Right lobe of liver (tissue), 6 donors: ENCODE results near the gene NFYC. TPM values are rescaled to one million over a fixed set of nuclear protein-coding genes. Genes with fewer than 3 reads are reported as not detected.

ENCODE experiments used
- ATAC-seq, 4 donors: fragments of 200-7000 bp; cut with Tn5 transposase; one replicate each; pipeline ENCODE4 v1.9.1; 2020; ENCODE audit warnings: mild to moderate bottlenecking in 4 of 4, moderate library complexity in 4 of 4
- DNase-seq, 3 donors: peaks; one replicate each; pipeline ENCODE4 v3.0.0-alpha.2; 2020
- H3K27ac ChIP-seq, 3 donors: fragments of 200-600 bp; one replicate each; pipeline ENCODE4 v1.8.0; 2022
- H3K27me3 ChIP-seq, 2 donors: fragments of 200-600 bp; one replicate each; pipeline ENCODE4 v1.8.0; 2022
- H3K36me3 ChIP-seq, 4 donors: fragments of 200-600 bp; sonication (generic) in 1 of 4; one replicate each; pipeline versions ENCODE4 v1.5.1 to v1.8.0; 2017 to 2022; ENCODE audit warnings: control low read depth in 1 of 4
- H3K4me1 ChIP-seq, 4 donors: fragments of 200-600 bp; sonication (generic) in 1 of 4; one replicate each; pipeline versions ENCODE4 v1.5.1 to v1.8.0; 2017 to 2022; ENCODE audit warnings: control low read depth in 1 of 4
- H3K4me3 ChIP-seq, 3 donors: fragments of 200-600 bp; one replicate each; pipeline ENCODE4 v1.8.0; 2022
- H3K9me3 ChIP-seq, 4 donors: fragments of 200-600 bp; sonication (generic) in 1 of 4; one replicate each; pipeline versions ENCODE4 v1.5.1 to v1.8.0; 2017 to 2022; ENCODE audit warnings: control low read depth in 1 of 4
- CTCF ChIP-seq, 4 donors: fragments of 200-600 bp in 3 of 4; fragments of 450-650 bp in 1 of 4; IDR thresholded peaks; one replicate each; pipeline versions ENCODE4 v1.5.1 to v1.8.0; 2016 to 2022; ENCODE audit warnings: antibody characterized with exemption in 4 of 4, mild to moderate bottlenecking in 2 of 4
- POLR2A ChIP-seq: fragments of 450-650 bp; IDR thresholded peaks from one replicate; pipeline ENCODE4 v1.6.1; 2017; ENCODE audit warnings: antibody characterized with exemption, mild to moderate bottlenecking
- WGBS: methylation state at CpG from one replicate; pipeline ENCODE4 v1.1.6; 2018; ENCODE audit warnings: low coverage, low lambda C conversion rate; ENCODE audit not compliant: insufficient coverage; ENCODE audit errors: missing lambda C conversion rate; 5-methylcytosine and 5-hydroxymethylcytosine counted together
- intact Hi-C, 2 donors: fragments of 100-400 bp; cut with DNase I; formaldehyde crosslinking; loops; one replicate each; pipeline versions ENCODE4 v1.11.2 to v1.14.1; 2022
- total RNA-seq, 6 experiments: library from RNA; depleted of rRNA in 2 of 6; stranded (reverse); fragments of >200 nt in 2 of 6; fragmentation: NEBNext Ultra II Directional in 3 of 6; extraction: Animal tissue kit (Norgen Biotek cat#: 25700) in 3 of 6; gene quantifications; one replicate each; pipeline versions ENCODE4 v1.1.0 to v1.2.4, GENCODE V29; 2016 to 2023
- donor health status: DM: no; HTN: yes; CAD: no.
- donor health status: DM: no; HTN: no; CAD: no.
- donor health status: DM: no; HTN: no; CAD: no.
- donor health status: DM: no; HTN: yes; CAD: no.
- donor health status: DM: no; HTN: yes; CAD: no.

The NFYC gene
- total RNA-seq, 6 experiments from 2014 or later = 21.9 to 36.1 (median 28.1) TPM

GRCh38 chr1:40717065-40717464 is 25.6 kb downstream of the NFYC start:
- WGBS = 93% methylated on average over 1 of the region's 1 CpG
- H3K9me3 ChIP-seq = no peaks in the 10 kb centered on the region
- peak overlapping the region in 1 of 3 donors; percentile 83 for H3K27ac ChIP-seq
- no peaks in the 10 kb centered on the region for H3K27me3 ChIP-seq
- peaks cover 0 to 72% (median 27%) of the 10 kb centered on the region in 4 donors for H3K4me1 ChIP-seq
- intact Hi-C loops = no loop called here
- TF ChIP-seq CTCF (IDR thresholded peaks at IDR 0.05) = no peak
- no peak for TF ChIP-seq POLR2A
- H3K36me3 ChIP-seq = no peaks in the 10 kb centered on the region
- DNase-seq = no peak
- ATAC-seq = no peak
- no peak overlapping the region for H3K4me3 ChIP-seq

DNA sequence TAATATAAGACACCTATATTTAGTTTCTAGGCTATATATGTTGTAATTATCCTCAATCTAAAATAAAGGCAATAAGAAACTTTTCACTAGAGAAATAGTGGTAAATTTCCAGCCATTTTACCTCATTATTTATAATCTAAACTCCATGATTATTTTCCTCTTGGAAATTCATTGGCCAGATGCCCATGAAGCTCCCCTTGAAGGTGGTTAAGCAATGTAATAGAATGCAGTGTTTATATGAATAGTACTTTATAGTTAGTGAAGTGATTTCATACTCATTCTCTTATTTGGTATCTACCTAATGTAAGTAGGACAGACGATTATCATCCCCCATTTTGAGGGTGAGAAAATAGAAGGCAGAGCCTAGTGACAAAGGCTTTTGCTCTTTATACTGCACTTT is 26.5 kb downstream of the NFYC start:
- DNase-seq (no peak), ATAC-seq (no peak)
- Histone ChIP-seq H3K36me3 (no peaks in the 10 kb centered on the region), H3K27ac (no peak overlapping the region), H3K4me3 (no peak overlapping the region), H3K9me3 (no peaks in the 10 kb centered on the region), H3K27me3 (no peaks in the 10 kb centered on the region), H3K4me1 (peaks cover 0 to 64% (median 23%) of the 10 kb centered on the region in 4 donors)
- TF ChIP-seq POLR2A (no peak), CTCF (IDR thresholded peaks at IDR 0.05) (no peak)
- 73% methylated on average over 1 of the region's 1 CpG for WGBS
- intact Hi-C loops = no loop called here

DNA sequence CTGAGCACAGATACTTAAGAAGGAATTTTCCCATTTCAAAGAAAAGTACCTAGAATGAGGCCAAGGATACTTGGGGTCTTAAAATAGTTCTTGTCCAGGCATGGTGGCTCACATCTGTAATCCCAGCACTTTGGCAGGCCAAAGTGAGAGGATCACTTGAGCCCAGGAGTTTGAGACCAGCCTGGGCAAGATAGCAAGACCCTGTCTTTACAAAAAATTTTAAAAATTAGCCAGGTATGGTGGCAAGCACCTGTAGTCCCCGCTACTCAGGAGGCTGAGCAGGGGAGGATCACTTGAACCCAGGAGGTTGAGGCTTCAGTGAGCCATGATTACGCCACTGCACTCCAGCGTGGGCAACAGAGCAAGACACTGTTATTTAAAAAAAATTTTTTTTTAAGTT is 29.0 kb downstream of the NFYC start:
- H3K27ac ChIP-seq = no peak overlapping the region
- peaks cover 0 to 63% (median 14%) of the 10 kb centered on the region in 4 donors for H3K4me1 ChIP-seq
- intact Hi-C loops = no loop called here
- ATAC-seq (no peak), DNase-seq (no peak)
- WGBS = 92% methylated on average over 3 of the region's 3 CpGs
- no peak overlapping the region for H3K4me3 ChIP-seq
- no peaks in the 10 kb centered on the region for H3K27me3 ChIP-seq
- no peaks in the 10 kb centered on the region for H3K36me3 ChIP-seq
- TF ChIP-seq CTCF (IDR thresholded peaks at IDR 0.05) = no peak
- no peak for TF ChIP-seq POLR2A
- no peaks in the 10 kb centered on the region for H3K9me3 ChIP-seq

- no peaks in the 10 kb centered on the region for H3K9me3 ChIP-seq
Observed at GRCh38 chr1:40722622-40723021, 31.1 kb downstream of the NFYC start.

More at GRCh38 chr1:40722622-40723021, 31.1 kb downstream of the NFYC start:
- 68% methylated on average over 3 of the region's 3 CpGs for WGBS
- H3K27ac ChIP-seq = no peak overlapping the region
- intact Hi-C loops = no loop called here
- DNase-seq = no peak
- no peaks in the 10 kb centered on the region for H3K36me3 ChIP-seq
- H3K27me3 ChIP-seq = no peaks in the 10 kb centered on the region
- ATAC-seq = no peak
- peaks cover 0 to 44% (median 5%) of the 10 kb centered on the region in 4 donors for H3K4me1 ChIP-seq
- H3K4me3 ChIP-seq = no peak overlapping the region
- peak in 1 of 4 donors; percentile 10 for TF ChIP-seq CTCF (IDR thresholded peaks at IDR 0.05)
- no peak for TF ChIP-seq POLR2A
